GM19467 (cell line): ENCODE measurements around the gene TMEM14C.
A peak's percentile ranks its signal among the peaks of the same experiment; 100 is the strongest.
"Not testable (repeated sequence)": the region's sequence is repeated elsewhere in the genome, so short reads cannot be mapped to it uniquely, and the experiment has no call there.

Source experiments
- ATAC-seq: cut with Tn5 transposase; IDR thresholded peaks from one replicate; pipeline ENCODE4 v1.9.1; 2021; ENCODE audit warnings: mild to moderate bottlenecking, moderate library complexity; ENCODE audit not compliant: unreplicated experiment

The TMEM14C gene

GRCh38 chr6:10720960-10721849 is 1.7 kb upstream of the TMEM14C start:
- ATAC-seq: not testable (repeated sequence)

- no peak for ATAC-seq
Observed at GRCh38 chr6:10721850-10722569, 860 bp upstream of the TMEM14C start.

GRCh38 chr6:10722570-10722819 is 375 bp upstream of the TMEM14C start:
- no peak for ATAC-seq

- ATAC-seq: no peak
Observed at GRCh38 chr6:10723567-10723881, 654 bp downstream of the TMEM14C start.

GRCh38 chr6:10725044-10725443 is 2.2 kb downstream of the TMEM14C start:
- ATAC-seq: no peak

GRCh38 chr6:10725716-10726115 is 2.8 kb downstream of the TMEM14C start:
- ATAC-seq: no peak

GRCh38 chr6:10730254-10730653 is 7.4 kb downstream of the TMEM14C start:
- ATAC-seq: no peak

- ATAC-seq: no peak
Observed at GRCh38 chr6:10733151-10733715, 10.4 kb downstream of the TMEM14C start.

GRCh38 chr6:10733863-10734262 is 11.0 kb downstream of the TMEM14C start:
- no peak for ATAC-seq

GRCh38 chr6:10736731-10737130 is 13.9 kb downstream of the TMEM14C start:
- no peak for ATAC-seq

GRCh38 chr6:10740061-10740460 is 17.2 kb downstream of the TMEM14C start:
- ATAC-seq: no peak

GRCh38 chr6:10741643-10742042 is 18.8 kb downstream of the TMEM14C start:
- not testable (repeated sequence) for ATAC-seq

GRCh38 chr6:10742251-10742650 is 19.4 kb downstream of the TMEM14C start:
- no peak for ATAC-seq

GRCh38 chr6:10743515-10743914 is 20.6 kb downstream of the TMEM14C start:
- no peak for ATAC-seq

- ATAC-seq: no peak
Observed at GRCh38 chr6:10745116-10745515, 22.2 kb downstream of the TMEM14C start.

- ATAC-seq: no peak
Observed at GRCh38 chr6:10746915-10747250, 24.0 kb downstream of the TMEM14C start.

- peak; percentile 91 for ATAC-seq
Observed at GRCh38 chr6:10747251-10747972, 24.5 kb downstream of the TMEM14C start, which contains the start of gene TMEM14B. Gene TMEM14B (plus strand): TSS chr6:10747805. CDS start chr6:10749246, 1,441 bp downstream.

- no peak for ATAC-seq
Observed at GRCh38 chr6:10749734-10750133, 26.9 kb downstream of the TMEM14C start.

GRCh38 chr6:10750568-10750967 is 27.7 kb downstream of the TMEM14C start:
- not testable (repeated sequence) for ATAC-seq

GRCh38 chr6:10751757-10752156 is 28.9 kb downstream of the TMEM14C start:
- not testable (repeated sequence) for ATAC-seq

GRCh38 chr6:10756085-10756484 is 33.2 kb downstream of the TMEM14C start:
- ATAC-seq: no peak
